A549 (cell line): Measurements from ENCODE around the gene NDUFS8. TPM values are rescaled to one million over a fixed set of nuclear protein-coding genes. Genes with fewer than 3 reads are reported as not detected.

Source experiments
- ATAC-seq, 2 experiments: fragments of 200-7000 bp in 1 of 2; fragments of >200 bp in 1 of 2; cut with Nextera tagmentation in 1 of 2; cut with Tn5 transposase in 1 of 2; 3 replicates each; pipeline versions ENCODE4 v1.8.0 to v1.9.1; 2018 to 2020; ENCODE audit warnings: mild to moderate bottlenecking in 1 of 2, moderate library complexity in 1 of 2
- CTCF ChIA-PET: fragments of 300-600 bp; sonication (Branson Sonifier 250); formaldehyde crosslinking; extraction: SDS; loops from one replicate; lab custom pipeline; 2021; ENCODE audit warnings: antibody characterized with exemption, inconsistent platforms; lab: Yijun Ruan, JAX
- POLR2A ChIA-PET: fragments of 350-600 bp; formaldehyde crosslinking; extraction: SDS; loops from one replicate; lab custom pipeline; 2021; ENCODE audit warnings: antibody characterized with exemption, inconsistent platforms; lab: Yijun Ruan, JAX
- DNase-seq, 2 experiments: peaks; one replicate each; pipeline versions ENCODE4 v3.0.0 to v3.0.0-alpha.2; 2011 to 2016; ENCODE audit warnings: low read depth in 1 of 2, low spot score in 1 of 2
- FAIRE-seq: peaks from 2 replicates; lab custom pipeline; 2011; peaks lifted over from hg19 to GRCh38; lab: Jason Lieb, UNC
- H3K27ac ChIP-seq, 2 experiments: fragments of >200 bp; sonication (Bioruptor Twin); formaldehyde crosslinking; 3 replicates each; pipeline ENCODE4 v1.5.1; 2016 to 2017
- H3K4me1 ChIP-seq: fragments of >200 bp; sonication (Bioruptor Twin); formaldehyde crosslinking; 3 replicates; pipeline ENCODE4 v1.6.1; 2016
- H3K4me2 ChIP-seq: fragments of >200 bp; sonication (Bioruptor Twin); formaldehyde crosslinking; 3 replicates; pipeline ENCODE4 v1.6.1; 2016
- H3K4me3 ChIP-seq: fragments of >200 bp; sonication (Bioruptor Twin); formaldehyde crosslinking; 3 replicates; pipeline ENCODE4 v1.5.1; 2016
- H3K9me3 ChIP-seq: fragments of >200 bp; sonication (Bioruptor Twin); formaldehyde crosslinking; 3 replicates; pipeline ENCODE4 v1.6.1; 2016
- CBX8 ChIP-seq: fragments of 200-600 bp; sonication (generic); IDR thresholded peaks from 2 replicates; pipeline ENCODE4 v1.6.1; 2016
- CHD4 ChIP-seq: fragments of 200-600 bp; sonication (generic); IDR thresholded peaks from 2 replicates; pipeline ENCODE4 v1.6.1; 2016; ENCODE audit warnings: antibody characterized with exemption, mild to moderate bottlenecking, borderline replicate concordance
- CTCF ChIP-seq: fragments of >200 bp; sonication (Bioruptor Twin); formaldehyde crosslinking; IDR thresholded peaks from 3 replicates; pipeline ENCODE4 v1.5.1; 2016
- E2F6 ChIP-seq: IDR thresholded peaks from 2 replicates; pipeline ENCODE4 v1.6.1; 2012; ENCODE audit warnings: low read depth, borderline replicate concordance
- ESRRA ChIP-seq: fragments of 150-350 bp; IDR thresholded peaks from 2 replicates; pipeline ENCODE4 v1.6.1; 2014; ENCODE audit warnings: mild to moderate bottlenecking, low read length, borderline replicate concordance
- FOSB ChIP-seq: fragments of 250-450 bp; sonication (Bioruptor Pico); IDR thresholded peaks from 2 replicates; pipeline ENCODE4 v1.5.0; 2020; ENCODE audit warnings: mild to moderate bottlenecking, moderate library complexity
- GATA3 ChIP-seq: IDR thresholded peaks from 2 replicates; pipeline ENCODE4 v1.6.1; 2012; ENCODE audit warnings: borderline replicate concordance
- HDAC2 ChIP-seq: fragments of 200-600 bp; sonication (generic); IDR thresholded peaks from 2 replicates; pipeline ENCODE4 v1.6.1; 2016
- HES2 ChIP-seq: fragments of >200 bp; sonication (Bioruptor Twin); formaldehyde crosslinking; IDR thresholded peaks from 2 replicates; pipeline ENCODE4 v1.6.1; 2016
- HEYL ChIP-seq: fragments of 250-450 bp; sonication (Bioruptor Pico); IDR thresholded peaks from 2 replicates; pipeline ENCODE4 v1.8.0; 2021; ENCODE audit warnings: mild to moderate bottlenecking, moderate library complexity
- HOXB13 ChIP-seq: fragments of 250-450 bp; sonication (Bioruptor Pico); IDR thresholded peaks from 2 replicates; pipeline ENCODE4 v1.5.0; 2020; ENCODE audit warnings: low read depth, mild to moderate bottlenecking, moderate library complexity
- HOXB5 ChIP-seq: fragments of 250-450 bp; sonication (Bioruptor Pico); IDR thresholded peaks from 2 replicates; pipeline ENCODE4 v1.5.0; 2020; ENCODE audit warnings: mild to moderate bottlenecking, moderate library complexity
- KDM5A ChIP-seq: fragments of 200-600 bp; sonication (generic); IDR thresholded peaks from 2 replicates; pipeline ENCODE4 v1.6.1; 2016; ENCODE audit warnings: antibody characterized with exemption, mild to moderate bottlenecking
- MYC ChIP-seq: IDR thresholded peaks from 2 replicates; pipeline ENCODE4 v1.6.1; 2012; ENCODE audit warnings: mild to moderate bottlenecking, inconsistent platforms, low read length, improper control_type of control experiment, borderline replicate concordance
- NR3C1 ChIP-seq: fragments of >200 bp; sonication (Bioruptor Twin); formaldehyde crosslinking; IDR thresholded peaks from 3 replicates; pipeline ENCODE4 v1.6.1; 2017
- PBX3 ChIP-seq: IDR thresholded peaks from 2 replicates; pipeline ENCODE4 v1.6.1; 2012
- RAD21 ChIP-seq, 2 experiments: fragments of >200 bp in 1 of 2; sonication (Bioruptor Twin) in 1 of 2; formaldehyde crosslinking in 1 of 2; IDR thresholded peaks in 1 of 2; conservative IDR thresholded peaks in 1 of 2; 2 replicates in 1 of 2; 3 replicates in 1 of 2; pipeline ENCODE4 v1.6.1; 2012 to 2018; ENCODE audit warnings: inconsistent platforms in 1 of 2
- RARB ChIP-seq: fragments of 250-450 bp; sonication (Bioruptor Pico); IDR thresholded peaks from 2 replicates; pipeline ENCODE4 v1.8.0; 2021; ENCODE audit warnings: mild to moderate bottlenecking, moderate library complexity
- RNF2 ChIP-seq: fragments of 200-600 bp; sonication (generic); IDR thresholded peaks from 2 replicates; pipeline ENCODE4 v1.6.1; 2016; ENCODE audit warnings: low read depth, mild to moderate bottlenecking, antibody characterized with exemption, moderate library complexity, borderline replicate concordance
- SMC3 ChIP-seq: fragments of >200 bp; sonication (Bioruptor Twin); formaldehyde crosslinking; IDR thresholded peaks from 3 replicates; pipeline ENCODE4 v1.6.1; 2018; ENCODE audit warnings: inconsistent platforms
- SREBF2 ChIP-seq: fragments of 450-650 bp; IDR thresholded peaks from 2 replicates; pipeline ENCODE4 v1.6.1; 2014; ENCODE audit warnings: mild to moderate bottlenecking, moderate library complexity
- TFCP2L1 ChIP-seq: fragments of 250-450 bp; sonication (Bioruptor Pico); IDR thresholded peaks from 2 replicates; pipeline ENCODE4 v1.5.0; 2021; ENCODE audit warnings: mild to moderate bottlenecking
- USF2 ChIP-seq: fragments of 450-650 bp; IDR thresholded peaks from 2 replicates; pipeline ENCODE4 v1.6.1; 2014; ENCODE audit warnings: antibody characterized with exemption
- ZC3H11A ChIP-seq: fragments of 450-650 bp; IDR thresholded peaks from 2 replicates; pipeline ENCODE4 v1.6.1; 2014; ENCODE audit warnings: antibody characterized with exemption, mild to moderate bottlenecking
- ZFP36 ChIP-seq: fragments of 450-650 bp; IDR thresholded peaks from 2 replicates; pipeline ENCODE4 v1.6.1; 2014; ENCODE audit warnings: borderline replicate concordance; ENCODE audit not compliant: partially characterized antibody
- WGBS: methylation state at CpG from one replicate; pipeline ENCODE4 v1.1.6; 2017; ENCODE audit errors: missing lambda C conversion rate; 5-methylcytosine and 5-hydroxymethylcytosine counted together
- polyA plus RNA-seq, 4 experiments: library from polyadenylated mRNA; depleted of rRNA in 3 of 4; stranded (reverse); fragments of >200 nt; fragmentation: RNase III in 1 of 4; extraction: RNeasy Plus Mini Kit Qiagen cat#74134 plus additional on column Dnase treatment in 1 of 4; gene quantifications; 2 replicates in 3 of 4; 3 replicates in 1 of 4; pipeline ENCODE4 v1.2.3, GENCODE V29; 2011 to 2017

Gene NDUFS8
- polyA plus RNA-seq, 2 of the 4 experiments (the other 2 are of a cell fraction): 71.0 to 298 TPM

GRCh38 chr11:68077617-68078582, 47.4 kb downstream of the NDUFS8 start:
- Histone ChIP-seq H3K4me3 (no peak overlapping the region), H3K27ac (no peak overlapping the region), H3K4me2 (no peak overlapping the region), H3K4me1 (peaks cover 6% of the 10 kb centered on the region; the same call in 1 of the 3 replicates), H3K9me3 (no peaks in the 10 kb centered on the region)
- CTCF ChIA-PET: interaction anchor here (1.0 kb wide), 1 partner anchor 12 kb away, joined by 3 read pairs; no protein-coding TSS in a partner anchor
- no peak for TF ChIP-seq CHD4
- DNase-seq (no peak), ATAC-seq (peak in 1 of 2 experiments; percentile 21; a peak in 3 of 6 replicates), FAIRE-seq (no peak)
- WGBS: 86% methylated on average over 8 of the region's 8 CpGs
- POLR2A ChIA-PET: interaction anchor here (1.2 kb wide), 1 partner anchor 43 kb away, joined by 3 read pairs; the partner anchor contains the start of gene CHKA

GRCh38 chr11:68080860-68081259, 50.4 kb downstream of the NDUFS8 start:
- H3K9me3 ChIP-seq: no peaks in the 10 kb centered on the region
- no peak for ATAC-seq
- no peak overlapping the region for H3K4me3 ChIP-seq
- ChIA-PET POLR2A (no interaction called here), CTCF (no interaction called here)
- no peak overlapping the region for H3K4me2 ChIP-seq
- no peak for DNase-seq
- 89% methylated on average over 8 of the region's 8 CpGs for WGBS
- H3K4me1 ChIP-seq: peaks cover 6% of the 10 kb centered on the region; the same call in 1 of the 3 replicates
- no peak overlapping the region for H3K27ac ChIP-seq
- FAIRE-seq: no peak
- TF ChIP-seq HES2 (no peak), ZFP36 (no peak), E2F6 (no peak), NR3C1 (no peak), FOSB (CRISPR knock-in tag) (no peak), RARB (CRISPR knock-in tag) (no peak), RNF2 (no peak)

- no peak overlapping the region for H3K4me2 ChIP-seq
- H3K4me3 ChIP-seq: no peak overlapping the region
- POLR2A ChIA-PET: no interaction called here
- FAIRE-seq: no peak
- CTCF ChIA-PET: interaction anchor here (0.7 to 1.7 kb wide), 3 partner anchors 13 to 128 kb away, joined by 3 to 4 read pairs (median 3); no protein-coding TSS in a partner anchor
- no peak for ATAC-seq
- DNase-seq: no peak
- TF ChIP-seq HOXB5 (CRISPR knock-in tag): no peak
- no peak for TF ChIP-seq TFCP2L1
- TF ChIP-seq SMC3: no peak
- no peak for TF ChIP-seq HEYL (CRISPR knock-in tag)
- no peak for TF ChIP-seq CTCF
- no peak for TF ChIP-seq RNF2
- no peak for TF ChIP-seq ESRRA
- no peak for TF ChIP-seq SREBF2
- TF ChIP-seq HDAC2: no peak
- no peak for TF ChIP-seq MYC
- no peak for TF ChIP-seq USF2
- no peak for TF ChIP-seq KDM5A
- no peak for TF ChIP-seq CBX8
- TF ChIP-seq HES2: no peak
- no peak for TF ChIP-seq ZC3H11A
- TF ChIP-seq RAD21 (conservative IDR thresholded peaks at IDR 0.05 in 1 of 2, IDR thresholded peaks at IDR 0.05 in 1 of 2): no peak
- TF ChIP-seq PBX3: no peak
- no peak for TF ChIP-seq HOXB13
- TF ChIP-seq GATA3: no peak
- WGBS: 94% methylated on average over 9 of the region's 9 CpGs
- no peaks in the 10 kb centered on the region for H3K9me3 ChIP-seq
- H3K4me1 ChIP-seq: peaks cover 3% of the 10 kb centered on the region; the same call in 1 of the 3 replicates
- no peak overlapping the region for H3K27ac ChIP-seq
Measured at GRCh38 chr11:68081691-68082090, 51.2 kb downstream of the NDUFS8 start.
